Upper lobe of right lung (tissue), 1 donor: ENCODE data around the gene KRTAP9-3. TPM values are rescaled to one million over a fixed set of nuclear protein-coding genes. Genes with fewer than 3 reads are reported as not detected.
"Not testable (repeated sequence)": the region's sequence is repeated elsewhere in the genome, so short reads cannot be mapped to it uniquely, and the experiment has no call there.

Experiments
- ATAC-seq: fragments of 200-7000 bp; cut with Tn5 transposase; one replicate; pipeline ENCODE4 v1.9.1; 2020; ENCODE audit warnings: mild to moderate bottlenecking, moderate library complexity
- DNase-seq: peaks from one replicate; pipeline ENCODE4 v3.0.0-alpha.2; 2020
- H3K27ac ChIP-seq: fragments of 200-600 bp; one replicate; pipeline ENCODE4 v1.8.0; 2022
- H3K27me3 ChIP-seq: fragments of 200-600 bp; one replicate; pipeline ENCODE4 v1.8.0; 2022; ENCODE audit warnings: mild to moderate bottlenecking
- H3K36me3 ChIP-seq: fragments of 200-600 bp; one replicate; pipeline ENCODE4 v1.8.0; 2022
- H3K4me1 ChIP-seq: fragments of 200-600 bp; one replicate; pipeline ENCODE4 v1.8.0; 2022
- H3K4me3 ChIP-seq: fragments of 200-600 bp; one replicate; pipeline ENCODE4 v1.8.0; 2022; ENCODE audit warnings: mild to moderate bottlenecking
- H3K9me3 ChIP-seq: fragments of 200-600 bp; one replicate; pipeline ENCODE4 v1.8.0; 2022
- CTCF ChIP-seq: fragments of 200-600 bp; IDR thresholded peaks from one replicate; pipeline ENCODE4 v1.8.0; 2022; ENCODE audit warnings: antibody characterized with exemption
- intact Hi-C: fragments of 100-400 bp; cut with DNase I; formaldehyde crosslinking; loops from one replicate; pipeline ENCODE4 v1.11.0; 2022
- long read RNA-seq: library from polyadenylated mRNA; unstranded; transcript quantifications from one replicate; pipeline ENCODE4 v2.0.0, GENCODE V29; 2021
- total RNA-seq: library from RNA; stranded (reverse); fragmentation: NEBNext Ultra II Directional; extraction: Animal tissue kit (Norgen Biotek cat#: 25700); gene quantifications from one replicate; pipeline ENCODE4 v1.2.1, GENCODE V29; 2021
- donor health status: DM: no; HTN: yes; CAD: no; lungs with severe emphysema.

KRTAP9-3 gene
- total RNA-seq, result not detected
- long read RNA-seq, result 0 reads

GRCh38 chr17:41232399-41233105 is at the start of gene KRTAP9-3:
Gene KRTAP9-3, plus strand, starts transcription at chr17:41232449. Its CDS starts 53 bp downstream, at chr17:41232502.
- H3K9me3 ChIP-seq, H3K27ac ChIP-seq, intact Hi-C loops, ATAC-seq, H3K27me3 ChIP-seq, H3K4me1 ChIP-seq, DNase-seq, H3K36me3 ChIP-seq, H3K4me3 ChIP-seq: not testable (repeated sequence)

GRCh38 chr17:41184480-41184961 is 47.7 kb upstream of the KRTAP9-3 start, which contains the start of gene KRTAP4-1:
Gene KRTAP4-1, minus strand, starts transcription at chr17:41184911. Its CDS starts 57 bp downstream, at chr17:41184854.
- TF ChIP-seq CTCF, result no peak
- no peaks in the 10 kb centered on the region for H3K9me3 ChIP-seq
- peaks cover 6% of the 10 kb centered on the region for H3K27me3 ChIP-seq
- H3K4me1 ChIP-seq, result no peaks in the 10 kb centered on the region
- H3K4me3 ChIP-seq, result no peak within 1 kb of the TSS
- no peak for DNase-seq
- H3K36me3 ChIP-seq, result no peaks in the 10 kb centered on the region
- H3K27ac ChIP-seq, result no peak within 1 kb of the TSS
- intact Hi-C loops, result no loop called here
- ATAC-seq, result no peak

GRCh38 chr17:41185001-41185400 is 47.2 kb upstream of the KRTAP9-3 start:
- ATAC-seq, result no peak
- TF ChIP-seq CTCF, result no peak
- H3K36me3 ChIP-seq, result no peaks in the 10 kb centered on the region
- H3K4me1 ChIP-seq, result no peaks in the 10 kb centered on the region
- peaks cover 7% of the 10 kb centered on the region for H3K27me3 ChIP-seq
- H3K9me3 ChIP-seq, result no peaks in the 10 kb centered on the region
- intact Hi-C loops, result no loop called here
- H3K27ac ChIP-seq, result no peak overlapping the region
- no peak for DNase-seq
- no peak overlapping the region for H3K4me3 ChIP-seq

GRCh38 chr17:41186872-41187271 is 45.4 kb upstream of the KRTAP9-3 start:
- Histone ChIP-seq H3K27ac (no peak overlapping the region), H3K9me3 (no peaks in the 10 kb centered on the region), H3K4me1 (no peaks in the 10 kb centered on the region), H3K36me3 (no peaks in the 10 kb centered on the region), H3K4me3 (no peak overlapping the region), H3K27me3 (peaks cover 19% of the 10 kb centered on the region)
- DNase-seq (no peak), ATAC-seq (no peak)
- no peak for TF ChIP-seq CTCF
- intact Hi-C loops, result no loop called here

- intact Hi-C loops, H3K36me3 ChIP-seq, DNase-seq, H3K4me3 ChIP-seq, H3K4me1 ChIP-seq, H3K9me3 ChIP-seq, ATAC-seq, H3K27ac ChIP-seq: not testable (repeated sequence)
- peaks cover 19% of the 10 kb centered on the region for H3K27me3 ChIP-seq
These were observed 42.4 kb upstream of the KRTAP9-3 start, which contains the start of gene KRTAP9-1 for GRCh38 chr17:41189837-41190318. Gene KRTAP9-1, plus strand, starts transcription at chr17:41189887. Its CDS starts 0 bp downstream, at chr17:41189887.

- peaks cover 19% of the 10 kb centered on the region for H3K27me3 ChIP-seq
- no peaks in the 10 kb centered on the region for H3K4me1 ChIP-seq
- H3K9me3 ChIP-seq, result no peaks in the 10 kb centered on the region
- intact Hi-C loops, result no loop called here
- no peak overlapping the region for H3K27ac ChIP-seq
- DNase-seq, result no peak
- no peak for TF ChIP-seq CTCF
- no peak overlapping the region for H3K4me3 ChIP-seq
- no peak for ATAC-seq
- no peaks in the 10 kb centered on the region for H3K36me3 ChIP-seq
These were observed 41.9 kb upstream of the KRTAP9-3 start for GRCh38 chr17:41190328-41190727.
